ENCODE measurements around the gene SRXN1.

SRXN1 gene

GRCh38 chr20:695165-695866 lies 42.3 kb upstream of the SRXN1 start:
- peak overlapping the region; percentile 73 for H3K27ac ChIP-seq

GRCh38 chr20:694496-694895 lies 41.5 kb upstream of the SRXN1 start:
- no peak for TF ChIP-seq CTCF (conservative IDR thresholded peaks at IDR 0.05)
- H3K27ac ChIP-seq: peak overlapping the region; percentile 73

More at GRCh38 chr20:695165-695866, 42.3 kb upstream of the SRXN1 start:
- TF ChIP-seq CTCF (conservative IDR thresholded peaks at IDR 0.05): no peak

- H3K27ac ChIP-seq: peak overlapping the region; percentile 73
Measured at GRCh38 chr20:693786-694185, 40.8 kb upstream of the SRXN1 start.

- no peak overlapping the region; the same call in 1 of the 2 replicates for H3K27ac ChIP-seq
- TF ChIP-seq CTCF (conservative IDR thresholded peaks at IDR 0.05): no peak
Measured at GRCh38 chr20:692044-692443, 39.0 kb upstream of the SRXN1 start.

GRCh38 chr20:689947-690346 lies 36.9 kb upstream of the SRXN1 start:
- no peak for TF ChIP-seq CTCF (conservative IDR thresholded peaks at IDR 0.05)
- H3K27ac ChIP-seq: no peak overlapping the region

GRCh38 chr20:689348-689747 lies 36.3 kb upstream of the SRXN1 start:
- no peak for TF ChIP-seq CTCF (conservative IDR thresholded peaks at IDR 0.05)
- H3K27ac ChIP-seq: no peak overlapping the region

- H3K27ac ChIP-seq: no peak overlapping the region
- no peak for TF ChIP-seq CTCF (conservative IDR thresholded peaks at IDR 0.05)
Measured at GRCh38 chr20:688809-689212, 35.8 kb upstream of the SRXN1 start.

GRCh38 chr20:687468-688203 lies 34.6 kb upstream of the SRXN1 start:
- TF ChIP-seq CTCF (conservative IDR thresholded peaks at IDR 0.05): no peak
- H3K27ac ChIP-seq: no peak overlapping the region

Data from VCaP (cell line).